GM23338 (cell line): ENCODE measurements around the gene KRT16. TPM values are rescaled to one million over a fixed set of nuclear protein-coding genes. Genes with fewer than 3 reads are reported as not detected.

Source experiments
- ATAC-seq: fragments of 200-7000 bp; cut with Tn5 transposase; 3 replicates; pipeline ENCODE4 v1.9.1; 2020
- DNase-seq: peaks from one replicate; pipeline ENCODE4 v3.0.0-alpha.2; 2015; ENCODE audit warnings: low spot score
- H2AFZ ChIP-seq: fragments of 200-600 bp; sonication (generic); 2 replicates; pipeline ENCODE4 v1.8.0; 2016; ENCODE audit warnings: antibody characterized with exemption, mild to moderate bottlenecking, moderate library complexity
- H3F3A ChIP-seq: fragments of 200-600 bp; sonication (generic); replicated peaks from 2 replicates; pipeline ENCODE4 v1.8.0; 2017; ENCODE audit warnings: antibody characterized with exemption, mixed run types, low read depth
- H3K27ac ChIP-seq: fragments of 200-600 bp; sonication (generic); 2 replicates; pipeline ENCODE4 v1.6.1; 2016; ENCODE audit warnings: low read depth
- H3K27me3 ChIP-seq: fragments of 200-600 bp; sonication (generic); 2 replicates; pipeline ENCODE4 v1.8.0; 2016; ENCODE audit warnings: mild to moderate bottlenecking, mixed run types, moderate library complexity; ENCODE audit not compliant: insufficient read depth
- H3K36me3 ChIP-seq: fragments of 200-600 bp; sonication (generic); 2 replicates; pipeline ENCODE4 v1.8.0; 2016; ENCODE audit warnings: mild to moderate bottlenecking; ENCODE audit not compliant: insufficient read depth
- H3K4me1 ChIP-seq: fragments of 200-600 bp; sonication (generic); 2 replicates; pipeline ENCODE4 v1.8.0; 2016; ENCODE audit warnings: mild to moderate bottlenecking, moderate library complexity; ENCODE audit not compliant: insufficient read depth
- H3K4me2 ChIP-seq: fragments of 200-600 bp; sonication (generic); 2 replicates; pipeline ENCODE4 v1.7.1; 2017; ENCODE audit warnings: mixed run types
- H3K4me3 ChIP-seq: fragments of 200-600 bp; sonication (generic); 2 replicates; pipeline ENCODE4 v1.6.1; 2016; ENCODE audit warnings: mixed run types
- H3K79me2 ChIP-seq: fragments of 200-600 bp; sonication (generic); replicated peaks from 2 replicates; pipeline ENCODE4 v1.8.0; 2017; ENCODE audit warnings: mild to moderate bottlenecking; ENCODE audit not compliant: insufficient read depth
- H3K9me2 ChIP-seq: fragments of 200-600 bp; sonication (generic); 2 replicates; pipeline ENCODE4 v1.8.0; 2017; ENCODE audit not compliant: insufficient read depth
- H4K20me1 ChIP-seq: fragments of 200-600 bp; sonication (generic); replicated peaks from 2 replicates; pipeline ENCODE4 v1.8.0; 2017; ENCODE audit warnings: mild to moderate bottlenecking; ENCODE audit not compliant: insufficient read depth
- H3K27ac Mint-ChIP-seq: 2 replicates; pipeline ENCODE4 v1.8.0; 2020; ENCODE audit warnings: inconsistent platforms, mild to moderate bottlenecking, moderate library complexity, mixed read lengths
- H3K27me3 Mint-ChIP-seq: 3 replicates; pipeline ENCODE4 v1.8.0; 2022; ENCODE audit warnings: low read depth, mild to moderate bottlenecking, moderate library complexity, mixed read lengths, inconsistent platforms; ENCODE audit not compliant: insufficient read depth, poor library complexity
- H3K36me3 Mint-ChIP-seq: 3 replicates; pipeline ENCODE4 v1.8.0; 2021; ENCODE audit warnings: low read depth, mild to moderate bottlenecking, inconsistent platforms, moderate library complexity, mixed read lengths
- H3K4me1 Mint-ChIP-seq: 3 replicates; pipeline ENCODE4 v1.8.0; 2020; ENCODE audit warnings: mild to moderate bottlenecking, inconsistent platforms, mixed read lengths
- H3K4me3 Mint-ChIP-seq: 3 replicates; pipeline ENCODE4 v1.8.0; 2021; ENCODE audit warnings: moderate library complexity, mild to moderate bottlenecking, inconsistent platforms, mixed read lengths
- H3K9me3 Mint-ChIP-seq: 3 replicates; pipeline ENCODE4 v1.8.0; 2020; ENCODE audit warnings: moderate library complexity, mild to moderate bottlenecking, inconsistent platforms, mixed read lengths
- CREB1 ChIP-seq: fragments of 250-450 bp; sonication (Bioruptor Pico); IDR thresholded peaks from 2 replicates; pipeline ENCODE4 v1.5.0; 2020; ENCODE audit warnings: low read depth, mild to moderate bottlenecking, moderate library complexity
- JUNB ChIP-seq: IDR thresholded peaks from one replicate; pipeline ENCODE4 v1.6.1; 2016; ENCODE audit warnings: antibody characterized with exemption; ENCODE audit not compliant: unreplicated experiment
- ZNF462 ChIP-seq: fragments of 250-450 bp; sonication (Bioruptor Pico); IDR thresholded peaks from 2 replicates; pipeline ENCODE4 v1.5.0; 2020; ENCODE audit warnings: mild to moderate bottlenecking, moderate library complexity
- polyA plus RNA-seq: library from polyadenylated mRNA; unstranded; fragments of >200 nt; fragmentation: Nextera tagmentation; extraction: Ambion mirVana; gene quantifications from 2 replicates; pipeline ENCODE4 v1.2.1, GENCODE V29; 2016
- total RNA-seq: library from RNA; depleted of rRNA; stranded (reverse); fragments of >200 nt; shearing (Covaris generic); gene quantifications from 2 replicates; pipeline ENCODE4 v1.2.3, GENCODE V29; 2014
- TF ChIP-seq, protein P1 (sequence below), 2 experiments: fragments of 200-600 bp in 1 of 2; sonication (generic) in 1 of 2; conservative IDR thresholded peaks; 2 replicates each; pipeline versions ENCODE4 v1.5.1 to v1.6.1; 2016 to 2017; ENCODE audit warnings: antibody characterized with exemption in 2 of 2, low read depth in 2 of 2, mild to moderate bottlenecking in 2 of 2, moderate library complexity in 1 of 2

The KRT16 gene
- total and polyA plus RNA-seq, 2 experiments from 2014 or later: not detected

DNA sequence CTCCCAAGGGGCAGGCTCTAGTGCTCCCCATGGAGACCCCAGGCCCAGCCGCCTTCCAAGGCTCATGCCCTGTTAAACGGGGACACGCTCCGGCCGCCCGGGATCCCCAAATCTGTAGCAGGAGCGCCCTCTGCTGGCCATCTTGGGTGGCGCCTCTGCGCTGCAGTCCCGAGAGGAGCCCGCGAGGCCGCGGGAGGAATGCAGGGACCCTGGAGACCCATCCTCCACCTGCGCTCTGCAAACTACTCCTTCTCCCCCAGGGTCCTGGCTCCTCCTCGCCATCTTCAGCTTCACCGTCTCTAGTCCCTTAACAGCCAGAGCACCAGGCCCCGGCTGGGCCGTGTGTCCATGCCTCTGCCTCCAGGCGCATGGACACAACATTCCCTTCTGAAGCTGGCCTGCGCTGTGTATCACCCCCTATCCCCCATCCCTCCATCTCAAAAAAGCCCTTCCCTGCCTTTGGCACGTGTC, 35.4 kb upstream of the KRT16 start:
- no peaks in the 10 kb centered on the region for H3K79me2 ChIP-seq

More for the DNA sequence above, 35.4 kb upstream of the KRT16 start:
- Histone ChIP-seq H3K9me2 (no peaks in the 10 kb centered on the region), H3F3A (no peaks in the 10 kb centered on the region), H3K4me1 (no peaks in the 10 kb centered on the region), H3K4me2 (peak overlapping the region; percentile 87), H2AFZ (peak overlapping the region; percentile 99), H3K27me3 (no peaks in the 10 kb centered on the region), H4K20me1 (no peaks in the 10 kb centered on the region), H3K27ac (no peak overlapping the region), H3K4me3 (peak overlapping the region; percentile 69), H3K36me3 (no peaks in the 10 kb centered on the region)
- Mint-ChIP-seq H3K4me1 (peaks cover 4% of the 10 kb centered on the region; the same call in 1 of the 3 replicates), H3K4me3 (peak overlapping the region; percentile 73), H3K27me3 (peaks cover 4% of the 10 kb centered on the region), H3K27ac (no peak overlapping the region), H3K9me3 (no peaks in the 10 kb centered on the region), H3K36me3 (no peaks in the 10 kb centered on the region)
- ATAC-seq (peak; percentile 93), DNase-seq (peak; percentile 95)
- TF ChIP-seq JUNB (no peak), CREB1 (CRISPR knock-in tag) (peak; percentile 40; the same call in 1 of the 2 replicates), ZNF462 (0 out of 2 replicates have a peak, but pooled peaks have one; percentile 19)
- TF ChIP-seq, protein P1, sequence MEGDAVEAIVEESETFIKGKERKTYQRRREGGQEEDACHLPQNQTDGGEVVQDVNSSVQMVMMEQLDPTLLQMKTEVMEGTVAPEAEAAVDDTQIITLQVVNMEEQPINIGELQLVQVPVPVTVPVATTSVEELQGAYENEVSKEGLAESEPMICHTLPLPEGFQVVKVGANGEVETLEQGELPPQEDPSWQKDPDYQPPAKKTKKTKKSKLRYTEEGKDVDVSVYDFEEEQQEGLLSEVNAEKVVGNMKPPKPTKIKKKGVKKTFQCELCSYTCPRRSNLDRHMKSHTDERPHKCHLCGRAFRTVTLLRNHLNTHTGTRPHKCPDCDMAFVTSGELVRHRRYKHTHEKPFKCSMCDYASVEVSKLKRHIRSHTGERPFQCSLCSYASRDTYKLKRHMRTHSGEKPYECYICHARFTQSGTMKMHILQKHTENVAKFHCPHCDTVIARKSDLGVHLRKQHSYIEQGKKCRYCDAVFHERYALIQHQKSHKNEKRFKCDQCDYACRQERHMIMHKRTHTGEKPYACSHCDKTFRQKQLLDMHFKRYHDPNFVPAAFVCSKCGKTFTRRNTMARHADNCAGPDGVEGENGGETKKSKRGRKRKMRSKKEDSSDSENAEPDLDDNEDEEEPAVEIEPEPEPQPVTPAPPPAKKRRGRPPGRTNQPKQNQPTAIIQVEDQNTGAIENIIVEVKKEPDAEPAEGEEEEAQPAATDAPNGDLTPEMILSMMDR (conservative IDR thresholded peaks at IDR 0.05; ENCODE audit: low read depth in 2 of 2): peak; percentile 82 to 97
